OCI-LY1 (cell line): ENCODE results near the gene PPP1R18.

ENCODE experiments used
- H2AFZ ChIP-seq: fragments of 200-600 bp; sonication (generic), shearing (Covaris generic); 2 replicates; pipeline ENCODE4 v1.6.0; 2014; ENCODE audit warnings: antibody characterized with exemption, mild to moderate bottlenecking, low read length
- H3F3A ChIP-seq: fragments of 200-600 bp; sonication (generic), shearing (Covaris generic); 2 replicates; pipeline ENCODE4 v1.6.0; 2014; ENCODE audit warnings: mild to moderate bottlenecking, antibody characterized with exemption, low read length, moderate library complexity; ENCODE audit not compliant: insufficient read depth
- H3K27ac ChIP-seq: fragments of 200-600 bp; sonication (generic); 2 replicates; pipeline ENCODE4 v1.5.1; 2014; ENCODE audit warnings: low read length, mixed run types, mild to moderate bottlenecking, low read depth; ENCODE audit not compliant: poor library complexity, severe bottlenecking
- H3K27me3 ChIP-seq: fragments of 200-600 bp; sonication (generic); 2 replicates; pipeline ENCODE4 v1.6.0; 2014; ENCODE audit warnings: antibody characterized with exemption, mild to moderate bottlenecking, low read length, moderate library complexity; ENCODE audit not compliant: insufficient read depth
- H3K36me3 ChIP-seq: fragments of 200-600 bp; sonication (generic); 2 replicates; pipeline ENCODE4 v1.6.1; 2014; ENCODE audit warnings: mild to moderate bottlenecking, antibody characterized with exemption, low read length, moderate library complexity, mixed read lengths; ENCODE audit not compliant: insufficient read depth
- H3K4me1 ChIP-seq: fragments of 200-600 bp; sonication (generic); 2 replicates; pipeline ENCODE4 v1.5.1; 2014; ENCODE audit warnings: mild to moderate bottlenecking, low read length, moderate library complexity; ENCODE audit not compliant: insufficient read depth, severe bottlenecking
- H3K4me2 ChIP-seq: fragments of 200-600 bp; sonication (generic), shearing (Covaris generic); 2 replicates; pipeline ENCODE4 v1.6.1; 2014; ENCODE audit warnings: low read length
- H3K4me3 ChIP-seq: fragments of 200-600 bp; sonication (generic); 2 replicates; pipeline ENCODE4 v1.5.1; 2014; ENCODE audit warnings: low read length, low read depth, mild to moderate bottlenecking, mixed read lengths; ENCODE audit not compliant: poor library complexity, severe bottlenecking
- H3K79me2 ChIP-seq: fragments of 200-600 bp; shearing (Covaris generic); 2 replicates; pipeline ENCODE4 v1.6.1; 2016; ENCODE audit warnings: mixed run types, low read length, mixed read lengths; ENCODE audit not compliant: insufficient read depth
- H3K9ac ChIP-seq: fragments of 200-600 bp; sonication (generic), shearing (Covaris generic); 2 replicates; pipeline ENCODE4 v1.6.1; 2014; ENCODE audit warnings: mild to moderate bottlenecking, low read length, mixed read lengths
- H3K9me2 ChIP-seq: fragments of 200-600 bp; sonication (generic), shearing (Covaris generic); 2 replicates; pipeline ENCODE4 v1.6.1; 2014; ENCODE audit warnings: low read depth, mild to moderate bottlenecking, low read length, mixed read lengths
- H3K9me3 ChIP-seq: fragments of 200-600 bp; shearing (Covaris generic); 2 replicates; pipeline ENCODE4 v1.6.1; 2014; ENCODE audit warnings: low read length, mixed read lengths
- H4K20me1 ChIP-seq: fragments of 200-600 bp; sonication (generic), shearing (Covaris generic); 2 replicates; pipeline ENCODE4 v1.6.0; 2016; ENCODE audit warnings: mild to moderate bottlenecking, low read length; ENCODE audit not compliant: insufficient read depth
- EZH2 ChIP-seq: fragments of 200-600 bp; sonication (generic), shearing (Covaris generic); IDR thresholded peaks from 2 replicates; pipeline ENCODE4 v1.8.0; 2017; ENCODE audit warnings: borderline replicate concordance, mixed run types, mild to moderate bottlenecking, antibody characterized with exemption, low read length, moderate library complexity, mixed read lengths
- TF ChIP-seq, protein P1 (sequence below): fragments of 200-600 bp; sonication (generic), shearing (Covaris generic); IDR thresholded peaks from 2 replicates; pipeline ENCODE4 v1.5.1; 2017; ENCODE audit warnings: mild to moderate bottlenecking, antibody characterized with exemption, low read length, moderate library complexity, mixed read lengths

The PPP1R18 gene

GRCh38 chr6:30644769-30645168 lies 41.7 kb downstream of the PPP1R18 start:
- Histone ChIP-seq H4K20me1 (no peaks in the 10 kb centered on the region), H3K4me2 (no peak overlapping the region), H3K9me2 (no peaks in the 10 kb centered on the region), H3K9ac (no peak overlapping the region; the same call in 1 of the 2 replicates), H3K4me3 (no peak overlapping the region), H3K4me1 (peaks cover 18% of the 10 kb centered on the region), H2AFZ (no peak overlapping the region), H3K27me3 (no peaks in the 10 kb centered on the region), H3K9me3 (no peaks in the 10 kb centered on the region), H3F3A (no peaks in the 10 kb centered on the region), H3K27ac (no peak overlapping the region), H3K79me2 (peaks cover 7% of the 10 kb centered on the region; the same call in 1 of the 2 replicates), H3K36me3 (peaks cover 14% of the 10 kb centered on the region; the same call in 1 of the 2 replicates)
- TF ChIP-seq, protein P1, sequence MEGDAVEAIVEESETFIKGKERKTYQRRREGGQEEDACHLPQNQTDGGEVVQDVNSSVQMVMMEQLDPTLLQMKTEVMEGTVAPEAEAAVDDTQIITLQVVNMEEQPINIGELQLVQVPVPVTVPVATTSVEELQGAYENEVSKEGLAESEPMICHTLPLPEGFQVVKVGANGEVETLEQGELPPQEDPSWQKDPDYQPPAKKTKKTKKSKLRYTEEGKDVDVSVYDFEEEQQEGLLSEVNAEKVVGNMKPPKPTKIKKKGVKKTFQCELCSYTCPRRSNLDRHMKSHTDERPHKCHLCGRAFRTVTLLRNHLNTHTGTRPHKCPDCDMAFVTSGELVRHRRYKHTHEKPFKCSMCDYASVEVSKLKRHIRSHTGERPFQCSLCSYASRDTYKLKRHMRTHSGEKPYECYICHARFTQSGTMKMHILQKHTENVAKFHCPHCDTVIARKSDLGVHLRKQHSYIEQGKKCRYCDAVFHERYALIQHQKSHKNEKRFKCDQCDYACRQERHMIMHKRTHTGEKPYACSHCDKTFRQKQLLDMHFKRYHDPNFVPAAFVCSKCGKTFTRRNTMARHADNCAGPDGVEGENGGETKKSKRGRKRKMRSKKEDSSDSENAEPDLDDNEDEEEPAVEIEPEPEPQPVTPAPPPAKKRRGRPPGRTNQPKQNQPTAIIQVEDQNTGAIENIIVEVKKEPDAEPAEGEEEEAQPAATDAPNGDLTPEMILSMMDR, result no peak
- TF ChIP-seq EZH2, result no peak

DNA sequence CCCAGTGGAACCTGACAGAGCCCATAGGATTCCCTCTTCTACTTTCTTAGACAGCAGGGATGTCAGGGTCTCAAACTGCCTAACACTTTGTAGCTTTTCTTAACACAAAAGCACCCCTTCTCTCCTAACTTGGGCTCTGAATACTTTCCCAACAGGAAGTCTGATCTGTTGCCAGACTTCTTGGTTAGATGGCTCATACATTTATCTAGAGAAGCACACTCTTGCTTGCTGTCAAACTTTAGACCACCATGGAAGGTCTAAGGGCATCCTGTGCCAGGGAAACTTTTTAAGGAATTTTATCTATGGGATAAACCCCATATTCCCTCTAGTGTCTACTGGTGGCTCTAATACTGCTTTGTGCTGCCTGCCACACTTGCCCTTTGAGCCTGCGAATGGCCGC lies 42.8 kb downstream of the PPP1R18 start:
- Histone ChIP-seq H3K27ac (no peak overlapping the region), H3K9me3 (no peaks in the 10 kb centered on the region), H2AFZ (no peak overlapping the region), H3K9ac (no peak overlapping the region), H3K36me3 (peaks cover 12% of the 10 kb centered on the region; the same call in 1 of the 2 replicates), H3K79me2 (peaks cover 7% of the 10 kb centered on the region; the same call in 1 of the 2 replicates), H3K4me2 (no peak overlapping the region), H3K27me3 (no peaks in the 10 kb centered on the region), H4K20me1 (no peaks in the 10 kb centered on the region), H3K9me2 (no peaks in the 10 kb centered on the region), H3K4me3 (no peak overlapping the region), H3K4me1 (peaks cover 18% of the 10 kb centered on the region), H3F3A (no peaks in the 10 kb centered on the region)
- TF ChIP-seq EZH2, result no peak
- TF ChIP-seq, protein P1, result no peak

DNA sequence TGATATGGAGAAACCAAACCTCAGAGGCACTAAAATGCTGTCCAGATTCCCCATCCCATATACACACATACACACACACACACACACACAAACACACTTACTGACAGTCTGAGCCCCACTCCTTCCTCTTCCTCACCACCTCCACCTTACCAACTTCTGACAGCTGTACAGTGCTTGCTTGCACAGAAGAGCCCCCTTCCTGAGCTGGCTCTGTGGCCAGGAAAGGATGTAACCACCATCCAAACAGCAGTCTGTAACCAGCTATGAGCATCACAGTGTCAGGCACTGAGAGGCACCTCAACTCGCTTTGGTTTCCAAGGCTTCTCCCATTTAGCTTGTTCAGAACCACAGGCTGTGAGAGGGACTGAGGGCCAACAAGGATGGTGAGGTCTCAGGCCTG lies 45.4 kb downstream of the PPP1R18 start:
- Histone ChIP-seq H3K27me3 (no peaks in the 10 kb centered on the region), H3K36me3 (peaks cover 12% of the 10 kb centered on the region; the same call in 1 of the 2 replicates), H3K9me3 (no peaks in the 10 kb centered on the region), H3F3A (no peaks in the 10 kb centered on the region), H3K79me2 (no peaks in the 10 kb centered on the region), H3K27ac (no peak overlapping the region), H3K4me2 (no peak overlapping the region), H3K9me2 (no peaks in the 10 kb centered on the region), H2AFZ (no peak overlapping the region), H3K9ac (no peak overlapping the region), H3K4me3 (no peak overlapping the region), H4K20me1 (no peaks in the 10 kb centered on the region), H3K4me1 (peaks cover 6% of the 10 kb centered on the region)
- TF ChIP-seq EZH2, result no peak
- TF ChIP-seq, protein P1, result no peak
